DOHH2 (cell line): ENCODE measurements around the gene CAPZB.

Experiments used
- H3F3A ChIP-seq: fragments of 200-600 bp; sonication (generic), shearing (Covaris generic); 2 replicates; pipeline ENCODE4 v1.6.0; 2016; ENCODE audit warnings: antibody characterized with exemption, mild to moderate bottlenecking; ENCODE audit not compliant: control insufficient read depth, insufficient read depth
- H3K27ac ChIP-seq: fragments of 200-600 bp; sonication (generic); 2 replicates; pipeline ENCODE4 v1.5.1; 2014; ENCODE audit warnings: low read depth, mild to moderate bottlenecking, low read length, moderate library complexity
- H3K27me3 ChIP-seq: fragments of 200-600 bp; sonication (generic); 2 replicates; pipeline ENCODE4 v1.6.1; 2014; ENCODE audit warnings: mild to moderate bottlenecking, low read length, mixed read lengths; ENCODE audit not compliant: control insufficient read depth
- H3K36me3 ChIP-seq: fragments of 200-600 bp; sonication (generic); 2 replicates; pipeline ENCODE4 v1.6.1; 2014; ENCODE audit warnings: mild to moderate bottlenecking, low read length, moderate library complexity, mixed read lengths; ENCODE audit not compliant: control insufficient read depth
- H3K4me1 ChIP-seq: fragments of 200-600 bp; sonication (generic); 2 replicates; pipeline ENCODE4 v1.6.1; 2014; ENCODE audit warnings: mild to moderate bottlenecking, low read length, mixed read lengths; ENCODE audit not compliant: control insufficient read depth
- H3K4me2 ChIP-seq: fragments of 200-600 bp; sonication (generic); 2 replicates; pipeline ENCODE4 v1.6.0; 2014; ENCODE audit warnings: mild to moderate bottlenecking, low read length, moderate library complexity
- H3K4me3 ChIP-seq: fragments of 200-600 bp; sonication (generic); 2 replicates; pipeline ENCODE4 v1.5.1; 2014; ENCODE audit warnings: mild to moderate bottlenecking, low read length, mixed read lengths
- H3K79me2 ChIP-seq: fragments of 200-600 bp; sonication (generic); 2 replicates; pipeline ENCODE4 v1.6.1; 2014; ENCODE audit warnings: mild to moderate bottlenecking, low read length, mixed read lengths; ENCODE audit not compliant: control insufficient read depth
- H3K9me2 ChIP-seq: fragments of 200-600 bp; sonication (generic); replicated peaks from 2 replicates; pipeline ENCODE4 v1.6.1; 2014; ENCODE audit warnings: mild to moderate bottlenecking, low read length, mixed read lengths; ENCODE audit not compliant: control insufficient read depth
- H3K9me3 ChIP-seq: fragments of 200-600 bp; sonication (generic); 2 replicates; pipeline ENCODE4 v1.6.1; 2014; ENCODE audit warnings: antibody characterized with exemption, low read length, mixed read lengths; ENCODE audit not compliant: control insufficient read depth, insufficient read depth
- H4K20me1 ChIP-seq: fragments of 200-600 bp; sonication (generic); 2 replicates; pipeline ENCODE4 v1.6.0; 2014; ENCODE audit warnings: low read depth, mild to moderate bottlenecking, antibody characterized with exemption, low read length, moderate library complexity; ENCODE audit not compliant: control insufficient read depth, insufficient read depth
- EZH2phosphoT487 ChIP-seq: fragments of 200-600 bp; sonication (generic); IDR thresholded peaks from 2 replicates; pipeline ENCODE4 v1.6.1; 2017; ENCODE audit warnings: borderline replicate concordance, mild to moderate bottlenecking, antibody characterized with exemption, low read length, moderate library complexity, mixed read lengths
- TF ChIP-seq, protein P1 (sequence below): fragments of 200-600 bp; sonication (generic); IDR thresholded peaks from one replicate; pipeline ENCODE4 v1.5.1; 2014; ENCODE audit warnings: antibody characterized with exemption, mild to moderate bottlenecking, low read depth, low read length; ENCODE audit not compliant: poor library complexity, severe bottlenecking

CAPZB gene

DNA sequence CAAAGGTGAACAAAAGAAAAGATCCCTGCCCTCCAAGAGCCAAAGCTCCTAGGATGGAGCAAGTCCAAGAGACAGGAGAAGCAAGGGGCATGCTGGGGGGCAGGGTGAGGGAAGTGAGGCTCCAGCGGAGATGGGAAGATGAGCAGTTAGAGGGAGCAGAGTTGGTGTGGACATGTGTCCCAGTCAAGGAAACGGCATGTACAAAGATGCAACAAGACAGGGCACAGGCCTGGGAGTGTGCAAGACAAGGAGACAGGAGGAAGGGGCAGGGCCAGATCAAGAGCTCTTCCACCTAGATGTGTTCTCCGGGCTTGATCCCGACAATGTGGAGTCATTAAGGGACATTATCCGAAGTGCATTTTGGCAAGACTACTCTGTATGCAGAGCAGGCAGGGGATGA is 82.1 kb downstream of the CAPZB start:
- Histone ChIP-seq H4K20me1 (peaks cover 5% of the 10 kb centered on the region; the same call in 1 of the 2 replicates), H3K36me3 (no peaks in the 10 kb centered on the region), H3K9me2 (no peaks in the 10 kb centered on the region), H3K4me2 (no peak overlapping the region), H3K4me3 (no peak overlapping the region), H3K27ac (no peak overlapping the region), H3K4me1 (no peaks in the 10 kb centered on the region), H3K79me2 (peaks cover 45% of the 10 kb centered on the region), H3F3A (no peaks in the 10 kb centered on the region), H3K27me3 (no peaks in the 10 kb centered on the region), H3K9me3 (no peaks in the 10 kb centered on the region)
- TF ChIP-seq EZH2phosphoT487: no peak
- TF ChIP-seq, protein P1, sequence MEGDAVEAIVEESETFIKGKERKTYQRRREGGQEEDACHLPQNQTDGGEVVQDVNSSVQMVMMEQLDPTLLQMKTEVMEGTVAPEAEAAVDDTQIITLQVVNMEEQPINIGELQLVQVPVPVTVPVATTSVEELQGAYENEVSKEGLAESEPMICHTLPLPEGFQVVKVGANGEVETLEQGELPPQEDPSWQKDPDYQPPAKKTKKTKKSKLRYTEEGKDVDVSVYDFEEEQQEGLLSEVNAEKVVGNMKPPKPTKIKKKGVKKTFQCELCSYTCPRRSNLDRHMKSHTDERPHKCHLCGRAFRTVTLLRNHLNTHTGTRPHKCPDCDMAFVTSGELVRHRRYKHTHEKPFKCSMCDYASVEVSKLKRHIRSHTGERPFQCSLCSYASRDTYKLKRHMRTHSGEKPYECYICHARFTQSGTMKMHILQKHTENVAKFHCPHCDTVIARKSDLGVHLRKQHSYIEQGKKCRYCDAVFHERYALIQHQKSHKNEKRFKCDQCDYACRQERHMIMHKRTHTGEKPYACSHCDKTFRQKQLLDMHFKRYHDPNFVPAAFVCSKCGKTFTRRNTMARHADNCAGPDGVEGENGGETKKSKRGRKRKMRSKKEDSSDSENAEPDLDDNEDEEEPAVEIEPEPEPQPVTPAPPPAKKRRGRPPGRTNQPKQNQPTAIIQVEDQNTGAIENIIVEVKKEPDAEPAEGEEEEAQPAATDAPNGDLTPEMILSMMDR: no peak

DNA sequence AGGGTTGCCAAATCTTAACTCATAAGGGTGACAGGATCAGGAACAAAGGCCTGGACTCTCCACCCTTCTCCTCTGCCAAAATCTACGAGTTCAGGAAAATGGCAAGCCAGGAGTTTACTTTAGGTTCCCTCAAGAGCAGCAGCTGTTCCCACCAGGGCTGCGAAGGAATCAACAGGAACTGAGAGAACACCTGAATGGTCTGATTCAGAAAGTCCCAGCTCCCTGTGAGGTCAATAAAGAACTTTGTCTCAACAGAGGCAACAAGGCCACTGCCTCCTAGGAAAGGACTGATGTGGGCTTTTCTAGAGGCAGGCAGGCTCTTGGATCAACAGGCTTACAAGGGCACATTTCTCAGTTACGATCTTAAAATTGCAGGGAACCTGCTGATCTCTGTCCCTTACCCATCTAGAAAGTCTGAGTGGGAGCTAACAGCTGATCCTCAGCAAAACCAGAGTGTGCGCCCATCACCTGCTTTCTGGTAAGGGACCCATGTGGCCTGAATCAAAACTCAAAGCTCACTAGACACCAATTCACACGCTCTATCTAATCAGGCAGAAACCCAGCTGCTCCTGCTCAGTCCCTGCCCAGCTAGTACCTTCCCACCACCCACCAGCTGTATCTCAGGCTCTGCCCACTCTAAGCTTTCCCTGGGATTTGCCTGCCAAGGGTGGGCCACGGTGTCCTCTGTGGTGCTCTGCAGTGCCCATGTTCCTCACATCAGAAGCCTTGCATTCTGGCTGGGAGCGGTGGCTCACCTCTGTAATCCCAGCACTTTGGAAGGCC is 83.1 kb downstream of the CAPZB start:
- Histone ChIP-seq H3F3A (no peaks in the 10 kb centered on the region), H3K27me3 (no peaks in the 10 kb centered on the region), H3K4me1 (no peaks in the 10 kb centered on the region), H3K4me3 (no peak overlapping the region), H3K9me3 (no peaks in the 10 kb centered on the region), H3K4me2 (no peak overlapping the region), H3K27ac (no peak overlapping the region), H3K79me2 (peaks cover 52% of the 10 kb centered on the region), H3K36me3 (no peaks in the 10 kb centered on the region), H4K20me1 (peaks cover 5% of the 10 kb centered on the region; the same call in 1 of the 2 replicates), H3K9me2 (no peaks in the 10 kb centered on the region)
- TF ChIP-seq EZH2phosphoT487: no peak

DNA sequence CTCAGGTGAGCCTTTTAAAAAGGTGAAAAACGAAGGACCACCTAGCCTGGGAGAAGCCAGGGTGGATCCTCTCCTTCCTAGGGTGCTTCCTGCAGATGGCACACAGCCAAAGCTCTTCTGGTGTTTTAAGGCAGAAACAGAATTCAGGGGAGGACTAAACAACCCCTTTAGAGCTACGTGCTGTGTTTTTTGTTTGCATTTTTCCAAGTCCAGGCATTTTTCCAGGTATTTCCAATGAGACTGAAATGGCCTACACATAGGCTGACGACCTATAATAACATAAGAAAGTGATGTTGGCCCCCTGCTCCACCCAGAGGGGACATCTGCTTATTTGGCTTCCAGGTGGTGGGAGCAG is 83.8 kb downstream of the CAPZB start:
- H3K36me3 ChIP-seq: no peaks in the 10 kb centered on the region
- H3K4me2 ChIP-seq: no peak overlapping the region
- no peak for TF ChIP-seq EZH2phosphoT487
- TF ChIP-seq, protein P1: no peak
- H3K79me2 ChIP-seq: peaks cover 49% of the 10 kb centered on the region
- no peaks in the 10 kb centered on the region for H3K9me2 ChIP-seq
- no peaks in the 10 kb centered on the region for H3K9me3 ChIP-seq
- H4K20me1 ChIP-seq: peaks cover 5% of the 10 kb centered on the region; the same call in 1 of the 2 replicates
- H3K4me1 ChIP-seq: no peaks in the 10 kb centered on the region
- H3K27me3 ChIP-seq: no peaks in the 10 kb centered on the region
- no peak overlapping the region for H3K27ac ChIP-seq
- no peak overlapping the region for H3K4me3 ChIP-seq
- H3F3A ChIP-seq: no peaks in the 10 kb centered on the region

DNA sequence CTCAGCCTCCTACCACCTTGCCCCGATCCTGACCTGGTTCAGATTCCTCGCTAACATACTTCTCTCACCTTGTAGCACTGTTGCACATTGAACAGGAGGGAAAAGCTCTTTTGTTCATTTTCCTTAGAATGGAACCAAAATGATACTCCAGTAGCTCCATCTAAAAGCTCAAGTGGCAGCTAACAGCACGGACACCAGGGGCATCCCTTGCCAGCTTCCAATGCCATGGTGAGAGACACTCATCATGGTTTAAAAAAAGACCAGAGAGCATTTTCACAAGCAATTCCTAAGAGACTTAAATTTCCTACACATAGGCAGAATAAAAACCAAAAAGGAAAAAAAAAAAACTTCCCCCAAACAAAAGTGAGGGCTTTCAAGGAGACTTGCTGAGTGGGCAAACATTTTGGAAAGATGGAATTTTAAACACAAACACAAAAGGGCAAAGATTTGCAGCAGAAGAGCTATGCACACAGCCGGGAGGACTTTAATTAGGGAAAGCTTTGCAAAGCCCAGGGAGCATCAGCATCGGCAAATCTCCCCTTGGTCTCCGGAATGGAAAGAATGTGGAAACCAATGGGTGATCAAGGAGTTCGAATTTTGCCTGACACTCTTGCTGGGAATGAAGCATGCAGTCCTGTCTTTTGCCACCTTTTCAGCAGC is 84.3 kb downstream of the CAPZB start:
- H3K4me1 ChIP-seq: peaks cover 2% of the 10 kb centered on the region
- H3K36me3 ChIP-seq: no peaks in the 10 kb centered on the region
- H3F3A ChIP-seq: no peaks in the 10 kb centered on the region
- no peak for TF ChIP-seq EZH2phosphoT487
- TF ChIP-seq, protein P1: no peak
- no peak overlapping the region for H3K27ac ChIP-seq
- peaks cover 48% of the 10 kb centered on the region for H3K79me2 ChIP-seq
- no peaks in the 10 kb centered on the region for H3K27me3 ChIP-seq
- no peak overlapping the region for H3K4me3 ChIP-seq
- H3K4me2 ChIP-seq: no peak overlapping the region
- H4K20me1 ChIP-seq: peaks cover 5% of the 10 kb centered on the region; the same call in 1 of the 2 replicates
- H3K9me3 ChIP-seq: no peaks in the 10 kb centered on the region
- H3K9me2 ChIP-seq: no peaks in the 10 kb centered on the region
